Gastrocnemius medialis (tissue), 4 donors: ENCODE measurements around the gene THBS3.

ENCODE experiments used
- POLR2A ChIP-seq, 2 donors: fragments of 450-650 bp; IDR thresholded peaks; one replicate each; pipeline ENCODE4 v1.6.1; 2017; ENCODE audit warnings: antibody characterized with exemption in 2 of 2, mild to moderate bottlenecking in 2 of 2, moderate library complexity in 2 of 2
- TF ChIP-seq, protein P1 (sequence below), 5 experiments: fragments of 450-650 bp in 3 of 5; fragments of 200-600 bp in 2 of 5; sonication (generic) in 2 of 5; IDR thresholded peaks in 4 of 5; conservative IDR thresholded peaks in 1 of 5; 1 replicate in 4 of 5; 2 replicates in 1 of 5; pipeline ENCODE4 v1.5.1; 2016 to 2019; ENCODE audit warnings: antibody characterized with exemption in 5 of 5, mild to moderate bottlenecking in 3 of 5, moderate library complexity in 3 of 5

DNA sequence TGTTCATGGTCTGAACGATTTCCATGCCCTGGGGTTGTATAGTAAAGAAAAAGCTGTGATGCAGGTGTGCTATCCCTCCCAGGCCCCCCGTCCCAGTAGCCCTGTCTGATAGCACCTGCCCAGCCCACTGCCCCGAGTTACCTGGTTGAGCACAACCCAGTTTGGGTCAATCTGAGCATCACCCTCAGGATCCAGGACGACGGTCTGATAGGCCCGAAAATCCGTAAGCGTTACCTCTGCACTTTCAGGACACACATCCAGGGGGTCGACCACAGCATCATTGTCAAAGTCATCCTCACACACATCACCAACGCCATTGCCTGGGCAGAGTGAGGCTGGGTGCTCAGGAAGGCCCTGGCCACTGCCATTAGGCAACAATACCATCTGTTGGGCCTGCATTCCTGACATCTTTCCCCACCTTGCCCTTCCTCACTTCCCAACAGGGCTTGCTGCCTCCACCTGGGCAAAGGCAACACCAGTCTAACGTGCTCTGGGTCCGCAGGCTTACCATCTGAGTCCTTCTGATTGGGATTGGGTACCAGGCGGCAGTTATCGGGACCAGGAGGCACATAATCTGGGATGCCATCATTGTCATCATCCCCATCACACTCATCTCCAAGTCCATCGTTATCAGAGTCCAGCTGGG lies 9.7 kb downstream of the THBS3 start:
- TF ChIP-seq, protein P1, sequence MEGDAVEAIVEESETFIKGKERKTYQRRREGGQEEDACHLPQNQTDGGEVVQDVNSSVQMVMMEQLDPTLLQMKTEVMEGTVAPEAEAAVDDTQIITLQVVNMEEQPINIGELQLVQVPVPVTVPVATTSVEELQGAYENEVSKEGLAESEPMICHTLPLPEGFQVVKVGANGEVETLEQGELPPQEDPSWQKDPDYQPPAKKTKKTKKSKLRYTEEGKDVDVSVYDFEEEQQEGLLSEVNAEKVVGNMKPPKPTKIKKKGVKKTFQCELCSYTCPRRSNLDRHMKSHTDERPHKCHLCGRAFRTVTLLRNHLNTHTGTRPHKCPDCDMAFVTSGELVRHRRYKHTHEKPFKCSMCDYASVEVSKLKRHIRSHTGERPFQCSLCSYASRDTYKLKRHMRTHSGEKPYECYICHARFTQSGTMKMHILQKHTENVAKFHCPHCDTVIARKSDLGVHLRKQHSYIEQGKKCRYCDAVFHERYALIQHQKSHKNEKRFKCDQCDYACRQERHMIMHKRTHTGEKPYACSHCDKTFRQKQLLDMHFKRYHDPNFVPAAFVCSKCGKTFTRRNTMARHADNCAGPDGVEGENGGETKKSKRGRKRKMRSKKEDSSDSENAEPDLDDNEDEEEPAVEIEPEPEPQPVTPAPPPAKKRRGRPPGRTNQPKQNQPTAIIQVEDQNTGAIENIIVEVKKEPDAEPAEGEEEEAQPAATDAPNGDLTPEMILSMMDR (IDR thresholded peaks at IDR 0.05 in 4 of 5, conservative IDR thresholded peaks at IDR 0.05 in 1 of 5) = no peak
- TF ChIP-seq POLR2A (IDR thresholded peaks at IDR 0.05) = no peak
